IPS DF 6.9 (cell line): Measurements from ENCODE around the gene TADA3.
"Not testable (repeated sequence)": the region's sequence is repeated elsewhere in the genome, so short reads cannot be mapped to it uniquely, and the experiment has no call there.

ENCODE experiments used
- DNase-seq: peaks from one replicate; pipeline ENCODE4 v3.0.0-alpha.2; 2013; ENCODE audit warnings: low read depth, low spot score
- H3K27ac ChIP-seq: one replicate; pipeline ENCODE4 v1.5.1; 2013; ENCODE audit warnings: low read length, control low read depth
- H3K27me3 ChIP-seq: 2 replicates; pipeline ENCODE4 v1.6.1; 2013; ENCODE audit warnings: mild to moderate bottlenecking, low read length; ENCODE audit not compliant: control insufficient read depth, insufficient read depth
- H3K36me3 ChIP-seq: 2 replicates; pipeline ENCODE4 v1.6.1; 2013; ENCODE audit warnings: low read length; ENCODE audit not compliant: control insufficient read depth, insufficient read depth
- H3K4me1 ChIP-seq: 2 replicates; pipeline ENCODE4 v1.6.1; 2013; ENCODE audit warnings: low read length; ENCODE audit not compliant: control insufficient read depth, insufficient read depth
- H3K4me3 ChIP-seq: 2 replicates; pipeline ENCODE4 v1.5.1; 2013; ENCODE audit warnings: mild to moderate bottlenecking, low read length
- H3K9me3 ChIP-seq: 2 replicates; pipeline ENCODE4 v1.6.1; 2013; ENCODE audit warnings: low read length, inconsistent platforms; ENCODE audit not compliant: control insufficient read depth, insufficient read depth
- WGBS: extraction: QIAGEN DNeasy Blood & Tissue Kit; methylation state at CpG from one replicate; pipeline ENCODE4 v1.1.7; 2013; ENCODE audit warnings: mixed read lengths, missing lambda C conversion rate; ENCODE audit not compliant: insufficient read length, insufficient coverage; 5-methylcytosine and 5-hydroxymethylcytosine counted together

TADA3 gene

GRCh38 chr3:9771007-9771406 is 21.3 kb downstream of the TADA3 start:
- H3K36me3 ChIP-seq, H3K9me3 ChIP-seq, H3K4me3 ChIP-seq, DNase-seq, H3K27me3 ChIP-seq, H3K27ac ChIP-seq, H3K4me1 ChIP-seq: not testable (repeated sequence)
- WGBS, result no CpG with 5 or more reads among the region's 2 CpGs

DNA sequence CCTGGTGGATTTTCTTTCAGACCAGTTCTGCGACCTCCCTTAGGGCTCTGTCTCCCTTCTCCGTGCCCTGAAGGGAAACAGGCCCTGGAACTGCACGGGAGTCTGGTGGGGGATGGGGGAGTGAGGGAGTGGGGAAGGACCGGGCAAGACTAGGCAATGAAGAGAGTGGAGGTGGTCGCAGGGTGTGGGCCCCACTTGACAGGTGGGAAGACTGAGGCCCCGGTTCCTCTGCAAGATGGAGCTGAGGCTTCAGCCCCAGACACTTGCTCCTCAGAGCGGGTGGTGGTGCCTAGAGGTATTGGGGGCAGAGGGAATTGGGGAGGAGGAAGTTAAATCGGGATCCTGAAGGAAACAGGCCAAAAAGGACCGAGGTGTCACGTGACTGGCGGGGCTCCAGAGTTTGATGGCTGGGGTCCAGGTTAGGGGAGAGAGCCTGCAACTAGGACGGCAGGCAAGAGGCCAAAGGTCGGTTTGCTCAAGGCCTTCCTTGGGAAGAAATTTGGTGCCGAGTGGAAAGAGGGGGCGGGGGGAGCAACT is 21.9 kb downstream of the TADA3 start:
- H3K9me3 ChIP-seq, result no peaks in the 10 kb centered on the region
- no peaks in the 10 kb centered on the region for H3K36me3 ChIP-seq
- no peaks in the 10 kb centered on the region; the same call in 1 of the 2 replicates for H3K4me1 ChIP-seq
- peaks cover 1% of the 10 kb centered on the region; the same call in 1 of the 2 replicates for H3K27me3 ChIP-seq
- no peak overlapping the region for H3K27ac ChIP-seq
- no CpG with 5 or more reads among the region's 15 CpGs for WGBS
- H3K4me3 ChIP-seq, result peak overlapping the region; percentile 30; the same call in 1 of the 2 replicates
- DNase-seq, result no peak

DNA sequence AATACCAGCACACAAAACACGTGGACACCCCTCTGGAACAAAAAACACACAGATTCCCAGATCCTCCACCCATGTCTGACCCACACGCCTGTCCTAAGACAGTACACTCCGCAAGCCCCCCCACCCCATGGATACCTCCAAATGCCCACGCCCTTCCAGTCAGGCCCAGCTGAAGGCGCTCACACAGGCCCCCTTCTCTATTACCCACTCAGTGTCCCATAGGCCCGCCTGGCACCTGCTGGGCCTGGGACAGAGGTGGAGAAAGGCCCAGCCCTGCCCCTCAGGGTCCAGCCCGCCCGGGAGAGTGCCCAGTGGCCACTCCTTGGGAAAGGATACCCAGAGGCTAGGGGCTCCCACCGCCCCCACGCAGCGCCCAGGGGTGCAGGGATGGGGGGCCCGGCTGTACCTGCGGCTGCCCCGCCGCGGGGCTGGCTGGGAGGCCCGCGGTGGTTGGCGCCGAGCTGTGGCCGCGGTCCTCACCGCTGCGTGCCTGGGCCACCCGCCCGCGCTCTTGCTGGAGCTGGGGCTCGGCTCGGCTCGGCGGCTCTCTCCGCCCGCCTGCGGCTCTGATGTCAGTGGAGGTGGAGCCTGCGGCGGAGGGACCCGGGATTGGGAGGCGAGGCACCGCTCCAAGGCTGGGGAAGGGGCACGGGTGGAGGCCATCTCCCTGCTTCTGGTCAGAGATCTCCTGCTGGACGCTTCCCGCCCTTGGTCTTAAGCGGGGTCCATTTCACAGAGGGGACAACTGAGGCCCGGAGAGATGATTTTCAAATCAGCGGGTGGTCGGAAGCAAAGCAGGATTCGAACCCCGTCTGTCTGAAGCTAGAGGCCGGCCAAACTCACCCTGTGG is 22.6 kb downstream of the TADA3 start, which contains the start of gene CAMK1:
Gene CAMK1, minus strand, starts transcription at position 522 of the 850 bp plus-strand sequence. CDS start 2,198 bp downstream, outside the sequence.
- Histone ChIP-seq H3K9me3 (no peaks in the 10 kb centered on the region), H3K36me3 (no peaks in the 10 kb centered on the region), H3K27me3 (peaks cover 1% of the 10 kb centered on the region; the same call in 1 of the 2 replicates), H3K4me3 (peak within 1 kb of the TSS; percentile 30; the same call in 1 of the 2 replicates), H3K27ac (no peak within 1 kb of the TSS), H3K4me1 (no peaks in the 10 kb centered on the region; the same call in 1 of the 2 replicates)
- no peak for DNase-seq
- no CpG with 5 or more reads among the region's 49 CpGs for WGBS

DNA sequence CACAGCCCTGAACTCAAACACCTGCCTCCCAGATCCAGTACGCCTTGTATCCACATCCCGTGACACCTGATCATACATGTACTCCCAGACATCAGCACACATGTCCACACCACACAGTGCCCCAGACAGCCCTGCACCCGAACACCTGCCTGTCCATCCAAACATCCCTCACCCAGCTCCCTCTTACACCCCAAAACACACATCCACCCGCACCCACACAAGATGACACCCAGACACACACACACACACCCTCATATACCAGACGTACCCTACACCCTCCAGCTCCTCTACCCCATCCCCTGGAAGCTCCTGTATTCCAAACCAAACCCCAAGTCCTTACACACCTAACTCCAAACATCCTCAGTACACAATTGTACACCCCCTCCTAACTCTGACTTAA is 23.3 kb downstream of the TADA3 start:
- Histone ChIP-seq H3K4me3 (no peak overlapping the region), H3K9me3 (no peaks in the 10 kb centered on the region), H3K36me3 (no peaks in the 10 kb centered on the region), H3K27ac (no peak overlapping the region), H3K4me1 (no peaks in the 10 kb centered on the region; the same call in 1 of the 2 replicates), H3K27me3 (peaks cover 1% of the 10 kb centered on the region; the same call in 1 of the 2 replicates)
- 100% methylated on average over 2 of the region's 5 CpGs for WGBS
- DNase-seq, result no peak

DNA sequence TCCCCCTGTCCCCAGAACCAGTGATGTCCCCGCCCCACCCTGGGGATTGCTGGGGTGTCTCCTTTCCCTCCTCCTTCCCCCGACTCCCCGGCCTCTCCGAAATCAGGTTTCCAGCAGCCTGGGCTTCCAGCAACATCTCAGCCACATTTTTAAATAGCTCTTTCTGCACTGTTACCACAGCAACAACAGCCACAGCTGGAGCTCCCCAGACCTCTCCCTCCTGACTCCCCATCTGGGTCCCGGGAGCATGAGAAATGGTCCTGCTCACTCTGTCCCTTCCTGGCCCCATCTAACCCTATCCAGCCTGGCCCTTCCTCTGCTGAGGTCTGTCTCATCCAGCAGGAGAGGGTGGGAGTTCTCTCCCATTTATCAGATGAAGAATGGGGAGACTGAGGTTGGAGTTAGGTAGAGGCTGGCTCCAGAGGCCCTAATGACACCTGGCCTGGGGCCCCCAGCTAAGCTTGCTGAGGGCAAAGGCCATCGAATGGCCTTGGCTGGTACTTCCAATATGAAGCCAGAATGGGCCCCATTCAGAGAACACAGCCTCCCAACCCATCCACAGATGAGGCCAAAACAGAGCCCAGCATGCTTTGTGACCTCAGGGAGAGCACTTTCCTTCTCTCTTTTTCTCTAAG is 24.0 kb downstream of the TADA3 start:
- Histone ChIP-seq H3K4me1 (no peaks in the 10 kb centered on the region; the same call in 1 of the 2 replicates), H3K27ac (no peak overlapping the region), H3K27me3 (peaks cover 1% of the 10 kb centered on the region; the same call in 1 of the 2 replicates), H3K4me3 (no peak overlapping the region), H3K36me3 (no peaks in the 10 kb centered on the region), H3K9me3 (no peaks in the 10 kb centered on the region)
- no peak for DNase-seq
- no CpG with 5 or more reads among the region's 6 CpGs for WGBS

DNA sequence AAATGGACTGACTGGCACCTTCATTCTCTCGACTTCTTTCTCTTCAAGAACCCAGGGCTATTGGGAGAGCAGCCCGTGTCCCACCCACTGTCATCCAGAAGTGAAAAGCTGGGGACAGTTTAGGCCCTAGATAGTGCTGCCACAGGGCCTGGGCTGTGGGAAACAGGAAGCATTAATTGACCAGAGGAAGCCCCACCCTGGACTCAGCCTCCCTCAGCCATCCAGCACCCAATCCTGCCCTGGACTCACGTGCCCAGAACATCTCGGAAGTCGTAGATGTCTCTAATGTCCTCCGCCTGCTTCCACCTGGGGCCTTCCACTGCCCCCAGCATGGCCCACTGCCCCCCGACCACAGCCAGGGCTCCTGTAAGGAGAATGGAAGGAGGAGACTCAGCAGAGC is 24.9 kb downstream of the TADA3 start:
- Histone ChIP-seq H3K27ac (no peak overlapping the region), H3K27me3 (peaks cover 1% of the 10 kb centered on the region; the same call in 1 of the 2 replicates), H3K36me3 (no peaks in the 10 kb centered on the region), H3K4me1 (no peaks in the 10 kb centered on the region; the same call in 1 of the 2 replicates), H3K4me3 (no peak overlapping the region), H3K9me3 (no peaks in the 10 kb centered on the region)
- no CpG with 5 or more reads among the region's 7 CpGs for WGBS
- no peak for DNase-seq

GRCh38 chr3:9765865-9766264 is 26.4 kb downstream of the TADA3 start:
- Histone ChIP-seq H3K36me3 (no peaks in the 10 kb centered on the region), H3K4me1 (no peaks in the 10 kb centered on the region; the same call in 1 of the 2 replicates), H3K27ac (no peak overlapping the region), H3K9me3 (no peaks in the 10 kb centered on the region), H3K4me3 (no peak overlapping the region), H3K27me3 (peaks cover 1% of the 10 kb centered on the region; the same call in 1 of the 2 replicates)
- no peak for DNase-seq
- no CpG with 5 or more reads among the region's 4 CpGs for WGBS

GRCh38 chr3:9762871-9763270 is 29.4 kb downstream of the TADA3 start:
- Histone ChIP-seq H3K4me3 (no peak overlapping the region), H3K36me3 (no peaks in the 10 kb centered on the region; the same call in 1 of the 2 replicates), H3K27me3 (no peaks in the 10 kb centered on the region; the same call in 1 of the 2 replicates), H3K4me1 (no peaks in the 10 kb centered on the region), H3K27ac (no peak overlapping the region), H3K9me3 (no peaks in the 10 kb centered on the region)
- DNase-seq, result no peak
- no CpG with 5 or more reads among the region's 8 CpGs for WGBS

DNA sequence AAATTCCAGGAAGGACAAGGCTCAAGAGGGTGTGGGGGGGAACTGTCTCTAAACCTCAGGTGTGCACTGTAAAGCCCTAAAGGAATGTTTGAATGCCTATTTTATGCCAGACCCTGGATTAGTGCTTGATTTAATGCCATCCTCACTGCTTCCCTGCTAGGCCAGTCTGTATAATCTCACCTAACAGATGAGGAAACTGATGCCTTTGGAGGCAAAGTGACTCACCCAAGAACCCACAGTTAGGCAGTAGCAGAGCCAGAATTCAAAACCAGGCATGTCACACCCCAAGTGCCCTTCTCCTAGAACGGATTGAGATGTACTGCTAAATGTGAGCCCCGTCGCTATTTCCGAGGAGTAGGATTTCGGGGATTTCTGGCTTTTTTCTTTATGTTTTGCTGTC is 30.4 kb downstream of the TADA3 start:
- Histone ChIP-seq H3K36me3 (peaks cover 3% of the 10 kb centered on the region; the same call in 1 of the 2 replicates), H3K9me3 (no peaks in the 10 kb centered on the region), H3K4me3 (no peak overlapping the region), H3K27me3 (no peaks in the 10 kb centered on the region), H3K27ac (no peak overlapping the region), H3K4me1 (no peaks in the 10 kb centered on the region)
- no peak for DNase-seq
- WGBS, result no CpG with 5 or more reads among the region's 5 CpGs

- WGBS, result no CpG with 5 or more reads among the region's 10 CpGs
- H3K9me3 ChIP-seq, result no peaks in the 10 kb centered on the region
These were observed 31.3 kb downstream of the TADA3 start for GRCh38 chr3:9760779-9761505.

More at GRCh38 chr3:9760779-9761505, 31.3 kb downstream of the TADA3 start:
- Histone ChIP-seq H3K36me3 (peaks cover 3% of the 10 kb centered on the region; the same call in 1 of the 2 replicates), H3K27me3 (no peaks in the 10 kb centered on the region), H3K4me1 (no peaks in the 10 kb centered on the region), H3K27ac (no peak overlapping the region), H3K4me3 (no peak overlapping the region)
- DNase-seq, result no peak
